ENCODE measurements around the gene UVRAG.
"Not testable (repeated sequence)": the region's sequence is repeated elsewhere in the genome, so short reads cannot be mapped to it uniquely, and the experiment has no call there.

The UVRAG gene

DNA sequence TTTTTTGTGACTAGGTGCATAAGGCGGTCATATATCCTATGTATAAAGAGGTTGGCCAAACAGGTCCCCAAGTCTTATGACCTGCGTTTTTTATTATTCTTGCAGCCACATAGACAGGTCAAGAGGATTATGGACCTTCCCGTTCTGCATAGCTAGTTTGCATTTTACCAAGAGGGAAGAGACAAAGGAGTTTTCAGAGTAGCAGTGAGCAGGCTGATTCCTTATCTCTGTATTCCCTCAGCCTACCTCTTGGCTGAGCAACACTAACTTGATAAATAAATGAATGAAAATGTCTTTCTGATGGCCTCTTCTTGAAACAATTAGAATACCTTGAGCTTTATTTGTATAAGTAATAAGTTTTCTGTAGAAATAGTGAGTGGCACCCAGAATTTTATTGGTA, 210.8 kb downstream of the UVRAG start:
- no peak for DNase-seq (ENCODE audit: low spot score)

- no peak for DNase-seq (ENCODE audit: low spot score)
These were observed 211.3 kb downstream of the UVRAG start for GRCh38 chr11:76026281-76026680.

DNA sequence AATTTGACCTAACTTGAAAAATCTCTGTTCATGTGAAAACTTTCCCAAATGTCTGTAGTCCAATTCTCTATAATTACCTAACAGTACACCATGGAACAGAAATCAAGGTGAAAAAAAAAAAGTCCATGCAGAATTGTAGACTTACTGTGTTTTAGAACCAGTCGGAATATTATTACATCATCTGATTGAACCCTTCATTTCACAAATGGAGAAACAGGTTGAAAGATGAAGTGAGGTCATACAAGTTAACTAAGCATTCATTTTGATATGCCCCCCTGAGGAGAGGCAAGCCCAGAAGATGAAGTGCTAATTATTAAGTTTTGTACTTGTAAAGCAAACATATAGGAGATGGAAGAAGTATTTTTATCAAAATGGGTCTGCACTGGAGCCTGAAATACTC, 211.9 kb downstream of the UVRAG start:
- DNase-seq (ENCODE audit: low spot score), result no peak

GRCh38 chr11:76030286-76030685, 215.3 kb downstream of the UVRAG start:
- DNase-seq (ENCODE audit: low spot score), result no peak

DNA sequence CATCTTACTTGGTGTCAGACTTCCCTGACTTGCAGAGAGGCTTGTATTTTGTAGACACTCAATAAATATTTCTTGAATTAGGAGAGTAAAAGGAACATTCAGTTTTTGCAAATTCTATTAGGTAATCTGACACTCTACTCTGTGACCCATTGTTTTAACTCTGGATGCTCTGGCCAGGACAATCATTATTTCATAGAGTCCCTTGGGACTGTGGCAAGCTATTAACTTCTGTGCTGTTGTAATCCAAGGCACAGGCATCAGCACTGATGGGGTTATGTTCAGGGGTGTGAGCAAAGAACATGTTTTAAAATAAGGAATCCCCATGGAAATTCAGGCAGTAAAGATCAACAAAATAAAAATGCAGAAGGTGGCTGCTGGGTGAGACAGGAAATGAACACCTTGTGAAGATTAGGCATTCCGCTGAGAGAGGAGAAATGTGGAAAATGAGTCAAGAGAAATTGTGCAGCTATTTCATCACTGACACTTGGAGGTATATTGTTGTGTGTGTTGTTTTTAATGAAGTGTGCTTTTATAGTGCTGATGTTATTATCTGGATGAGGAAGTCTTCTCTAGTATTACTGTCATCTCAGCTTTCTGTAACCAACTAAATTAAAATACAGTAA, 216.1 kb downstream of the UVRAG start:
- no peak for DNase-seq (ENCODE audit: low spot score)

DNA sequence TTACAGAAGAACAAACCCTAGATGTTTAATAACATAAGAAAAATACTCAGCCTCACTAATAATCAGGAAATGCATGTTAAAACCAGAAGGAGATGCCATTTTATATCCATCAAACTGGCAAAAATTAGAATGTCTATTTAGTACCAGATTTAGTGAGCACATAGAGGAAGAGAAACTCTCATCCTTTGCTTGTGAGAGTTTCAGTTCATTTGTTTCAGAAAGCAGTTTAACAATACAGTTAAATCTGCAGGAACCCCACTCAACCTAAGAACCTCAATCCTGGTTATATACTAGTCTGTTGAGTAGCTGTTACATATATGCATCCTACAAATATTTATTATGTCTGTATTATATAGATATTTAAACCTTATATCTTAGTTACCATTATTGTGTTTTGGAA, 218.7 kb downstream of the UVRAG start:
- no peak for DNase-seq (ENCODE audit: low spot score)

- DNase-seq (ENCODE audit: low spot score), result no peak
These were observed 220.0 kb downstream of the UVRAG start for GRCh38 chr11:76035020-76035419.

DNA sequence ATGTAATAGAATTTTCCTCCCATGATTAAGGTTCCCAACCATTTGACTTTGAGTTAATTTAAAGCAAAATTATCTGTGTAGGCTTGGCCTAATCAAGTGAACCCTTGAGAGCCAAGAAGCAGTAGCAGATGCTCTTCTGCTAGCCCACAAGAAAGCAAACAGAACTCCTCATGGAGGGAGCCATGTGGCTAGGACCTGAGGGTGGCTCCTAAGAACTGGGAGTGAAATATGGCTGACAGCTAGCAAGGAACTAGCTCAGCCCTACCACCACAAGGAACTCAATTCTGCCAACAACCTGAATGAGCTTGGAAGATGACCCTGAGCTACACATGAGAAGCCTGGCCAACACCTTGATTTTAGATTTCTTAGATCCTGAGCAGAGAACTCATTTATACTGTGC, 223.6 kb downstream of the UVRAG start:
- no peak for DNase-seq (ENCODE audit: low spot score)

- DNase-seq (ENCODE audit: low spot score), result no peak
These were observed 226.2 kb downstream of the UVRAG start for GRCh38 chr11:76041208-76041607.

DNA sequence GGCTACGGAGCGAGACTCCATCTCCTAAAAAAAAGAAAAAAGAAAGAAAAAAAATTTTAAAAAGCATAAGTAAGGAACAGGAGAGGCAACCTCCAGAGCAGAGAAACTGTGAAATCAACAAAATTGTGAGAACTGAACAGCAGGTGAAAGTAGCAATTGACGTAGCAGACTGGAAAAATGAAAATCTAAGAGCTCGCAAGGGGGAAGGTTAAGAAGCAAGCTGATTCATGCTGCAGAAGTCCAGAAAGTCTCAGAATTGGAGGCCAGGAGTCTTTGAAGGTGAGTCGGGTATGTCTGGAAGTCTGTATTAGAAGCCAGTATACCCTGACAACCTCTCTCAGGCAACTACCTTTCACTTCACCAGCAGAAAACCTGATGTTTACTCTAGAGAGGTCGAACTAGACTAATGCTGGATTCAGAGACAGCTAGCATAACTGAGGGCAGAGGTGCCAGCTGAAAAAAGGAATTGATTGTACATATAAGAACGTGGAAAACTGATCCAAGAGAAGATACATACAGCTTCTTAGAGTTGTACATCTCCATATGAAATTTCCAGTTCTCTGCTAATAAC, 229.8 kb downstream of the UVRAG start:
- DNase-seq (ENCODE audit: low spot score), result no peak

GRCh38 chr11:76047231-76047630, 232.2 kb downstream of the UVRAG start:
- no peak for DNase-seq (ENCODE audit: low spot score)

DNA sequence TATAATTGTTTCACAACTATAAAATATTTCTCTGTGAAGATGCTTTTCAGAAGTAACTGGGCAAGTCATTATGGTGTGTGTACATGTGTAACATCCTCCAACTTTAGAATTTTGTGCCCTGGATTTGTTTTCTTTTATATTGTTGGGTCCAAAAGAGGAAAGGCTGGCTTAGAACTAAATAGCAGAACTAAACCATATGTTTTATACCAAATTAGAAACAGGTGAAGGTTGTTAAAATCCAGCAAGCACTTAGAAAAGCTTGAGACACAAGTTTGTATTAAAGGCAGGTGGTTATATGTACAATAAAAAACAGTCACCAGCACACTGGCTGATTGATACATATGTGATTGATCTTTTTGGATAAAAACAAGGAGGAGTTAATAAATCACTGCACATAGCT, 232.8 kb downstream of the UVRAG start:
- no peak for DNase-seq (ENCODE audit: low spot score)

GRCh38 chr11:76048763-76049162, 233.8 kb downstream of the UVRAG start:
- DNase-seq (ENCODE audit: low spot score), result no peak

- no peak for DNase-seq (ENCODE audit: low spot score)
These were observed 234.5 kb downstream of the UVRAG start for GRCh38 chr11:76049511-76049910.

- no peak for DNase-seq (ENCODE audit: low spot score)
These were observed 236.9 kb downstream of the UVRAG start for GRCh38 chr11:76051937-76052336.

DNA sequence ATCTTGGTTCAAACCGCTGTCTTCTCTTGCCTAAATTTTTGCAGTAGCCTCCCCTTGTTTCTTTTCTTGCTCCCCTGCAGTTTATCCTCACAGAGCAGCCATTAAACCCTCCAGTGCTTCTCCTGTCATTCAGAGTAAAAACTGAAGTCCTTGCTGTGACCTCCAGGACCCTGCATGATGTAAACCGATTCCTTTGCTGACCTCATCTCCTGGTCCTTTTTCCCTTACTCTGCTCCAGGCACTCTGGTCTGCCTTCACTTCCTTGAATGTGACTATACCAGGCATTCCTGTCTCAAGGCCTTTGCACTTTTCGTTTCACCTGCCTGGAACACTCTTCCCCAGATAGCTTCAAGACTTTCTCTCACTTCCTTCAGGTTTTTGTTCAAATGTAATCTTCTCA, 239.3 kb downstream of the UVRAG start:
- no peak for DNase-seq (ENCODE audit: low spot score)

- no peak for DNase-seq (ENCODE audit: low spot score)
These were observed 241.9 kb downstream of the UVRAG start for GRCh38 chr11:76056876-76057275.

- DNase-seq (ENCODE audit: low spot score), result not testable (repeated sequence)
These were observed 245.5 kb downstream of the UVRAG start for GRCh38 chr11:76060475-76061036.

- no peak for DNase-seq (ENCODE audit: low spot score)
These were observed 247.7 kb downstream of the UVRAG start for GRCh38 chr11:76062733-76063132.

DNA sequence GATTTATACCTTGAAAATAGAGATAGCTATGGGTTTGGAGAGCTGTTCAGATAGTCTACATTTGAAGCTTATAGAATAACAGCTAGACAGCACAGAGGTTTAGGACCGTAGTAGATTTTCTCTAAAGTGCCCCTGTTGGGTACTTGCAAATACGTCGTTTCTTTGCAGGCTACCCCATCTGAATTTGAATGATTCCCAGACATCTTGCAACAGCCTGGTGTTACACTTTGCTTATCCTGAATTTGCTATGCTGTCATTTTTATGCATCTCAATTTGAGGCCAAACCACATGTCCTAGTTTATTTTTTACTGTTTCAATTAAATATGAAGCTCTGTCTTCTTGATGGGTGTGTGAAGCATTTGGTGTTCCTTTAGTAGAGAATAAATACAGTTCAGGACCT, 249.2 kb downstream of the UVRAG start:
- no peak for DNase-seq (ENCODE audit: low spot score)

DNA sequence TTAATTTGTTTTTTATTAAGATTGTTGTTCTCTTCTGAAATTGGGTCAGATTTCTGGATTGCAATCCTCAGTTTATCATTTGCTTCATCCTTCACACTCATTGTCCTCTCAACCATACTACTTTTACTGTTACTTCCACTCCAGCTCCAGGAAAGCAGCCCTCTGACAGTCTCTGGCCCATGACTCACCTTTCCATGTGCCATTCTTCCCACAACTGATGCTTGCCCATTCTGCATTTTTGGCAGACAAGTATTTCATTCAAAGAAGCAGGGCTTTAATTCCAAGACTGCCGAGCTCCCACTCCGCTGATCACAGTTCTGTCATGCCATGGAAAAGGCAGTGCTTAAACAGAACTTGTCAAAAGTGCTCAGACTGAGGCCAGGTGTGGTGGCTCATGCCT, 252.1 kb downstream of the UVRAG start:
- DNase-seq (ENCODE audit: low spot score), result no peak

GRCh38 chr11:76069001-76069400, 254.0 kb downstream of the UVRAG start:
- DNase-seq (ENCODE audit: low spot score), result no peak

GRCh38 chr11:76071090-76071489, 256.1 kb downstream of the UVRAG start:
- no peak for DNase-seq (ENCODE audit: low spot score)

DNA sequence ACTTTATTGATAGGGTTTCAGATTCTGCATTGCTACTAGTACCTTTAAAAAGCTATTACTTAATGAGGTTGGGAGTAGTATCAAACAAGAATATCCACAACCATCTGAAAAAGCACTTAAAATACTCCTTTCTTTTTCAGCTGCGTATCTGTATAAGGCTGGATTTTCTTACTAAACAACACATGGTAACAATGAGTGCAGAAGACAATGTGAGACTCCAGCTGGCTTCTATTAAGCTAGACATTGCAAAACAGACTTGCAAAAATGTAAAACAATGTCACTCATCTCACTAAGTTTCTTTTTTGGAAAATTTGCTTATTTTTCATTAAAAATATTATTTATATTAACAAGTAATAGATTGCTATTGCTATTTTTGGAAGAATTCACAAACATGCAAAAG, 258.7 kb downstream of the UVRAG start:
- DNase-seq (ENCODE audit: low spot score), result no peak

Data from CD4-positive, alpha-beta T cell treated with Interleukin-6 at 100 ng/mL for 8 hours (primary cell).